Heart left ventricle (tissue), 16 donors: ENCODE measurements around the gene HNF1A. TPM values are rescaled to one million over a fixed set of nuclear protein-coding genes. Genes with fewer than 3 reads are reported as not detected.

Experiments
- ATAC-seq, 4 donors: fragments of 200-7000 bp; cut with Tn5 transposase; one replicate each; pipeline ENCODE4 v1.9.1; 2020 to 2022; ENCODE audit warnings: moderate library complexity in 4 of 4, mild to moderate bottlenecking in 3 of 4, moderate number of reproducible peaks in 1 of 4
- DNase-seq, 5 donors: peaks; one replicate each; pipeline ENCODE4 v3.0.0-alpha.2; 2020
- H3K27ac ChIP-seq, 12 donors: fragments of 200-600 bp; sonication (generic) in 4 of 12; one replicate each; pipeline versions ENCODE4 v1.5.0 to v1.8.0; 2016 to 2022; ENCODE audit warnings: mild to moderate bottlenecking in 2 of 12
- H3K27me3 ChIP-seq, 9 donors: fragments of 200-600 bp; sonication (generic) in 2 of 9; one replicate each; pipeline versions ENCODE4 v1.5.1 to v1.8.0; 2016 to 2022; ENCODE audit warnings: mild to moderate bottlenecking in 3 of 9
- H3K36me3 ChIP-seq, 9 donors: fragments of 200-600 bp; sonication (generic) in 2 of 9; one replicate each; pipeline versions ENCODE4 v1.5.0 to v1.8.0; 2018 to 2022; ENCODE audit warnings: mild to moderate bottlenecking in 2 of 9
- H3K4me1 ChIP-seq, 12 donors: fragments of 200-600 bp; sonication (generic) in 4 of 12; one replicate each; pipeline versions ENCODE4 v1.5.0 to v1.8.0; 2016 to 2022; ENCODE audit warnings: mild to moderate bottlenecking in 3 of 12
- H3K4me3 ChIP-seq, 12 donors: fragments of 200-600 bp; sonication (generic) in 4 of 12; one replicate each; pipeline versions ENCODE4 v1.5.0 to v1.8.0; 2017 to 2022; ENCODE audit warnings: mild to moderate bottlenecking in 9 of 12, moderate library complexity in 4 of 12
- H3K9me3 ChIP-seq, 12 donors: fragments of 200-600 bp; sonication (generic) in 4 of 12; one replicate each; pipeline versions ENCODE4 v1.5.0 to v1.8.0; 2016 to 2022; ENCODE audit warnings: mild to moderate bottlenecking in 1 of 12
- POLR2A ChIP-seq, 2 donors: fragments of 450-650 bp; IDR thresholded peaks; one replicate each; pipeline ENCODE4 v1.6.1; 2017; ENCODE audit warnings: antibody characterized with exemption in 2 of 2, mild to moderate bottlenecking in 2 of 2, moderate library complexity in 2 of 2
- WGBS, 4 donors: extraction: QIAGEN DNeasy Blood & Tissue Kit in 2 of 4; methylation state at CpG; one replicate each; pipeline versions ENCODE4 v1.1.5 to v1.1.7; 2013 to 2018; 5-methylcytosine and 5-hydroxymethylcytosine counted together
- intact Hi-C, 10 donors: fragments of 100-400 bp; cut with DNase I; formaldehyde crosslinking; loops; one replicate each; pipeline versions ENCODE4 v1.11.1 to v1.14.2; 2022
- polyA plus RNA-seq, 2 donors: library from polyadenylated mRNA; stranded (reverse); fragments of 200-250 nt; gene quantifications; one replicate each; pipeline ENCODE4 v1.2.3, GENCODE V29; 2013
- total RNA-seq, 9 donors: library from RNA; depleted of rRNA in 2 of 9; stranded (reverse); fragments of >200 nt in 2 of 9; fragmentation: NEBNext Ultra II Directional in 3 of 9; extraction: Animal tissue kit (Norgen Biotek cat#: 25700) in 3 of 9; gene quantifications; one replicate each; pipeline versions ENCODE4 v1.1.0 to v1.2.4, GENCODE V29; 2016 to 2023
- TF ChIP-seq, protein P1 (sequence below), 12 donors: fragments of 200-600 bp; sonication (generic) in 4 of 12; IDR thresholded peaks; one replicate each; pipeline versions ENCODE4 v1.5.0 to v1.8.0; 2018 to 2022; ENCODE audit warnings: antibody characterized with exemption in 12 of 12, mild to moderate bottlenecking in 5 of 12
- donor health status: ischemic (EF 13 %, LVEDD 7.1; RV severe dilation, severe dysfunction).
- donor health status: healthy with polysubstance abuse.
- donor health status: DM: no; HTN: yes; CAD: no.
- donor health status: DM: no; HTN: no; CAD: no.
- donor health status: ischemic (EF 25% LVEDD 6.9; RV normal size, moderate dysfunction).
- donor health status: ischemic (EF 25% LVEDD 5.7; RV mildly dilated, moderate dysfunction).
- donor health status: healthy.
- donor health status: DM: yes; HTN: yes; CAD: no.
- donor health status: ischemic (EF 35%, LVEDD 5.7; RV mildly dilated, moderate dysfunction).
- donor health status: nonischemic (EF 11% LVEDD 7.7; RV severe dilation, severe dysfunction).
- donor health status: DM: yes; HTN: yes; CAD: no.
- donor health status: PGD.
- donor health status: ischemic (EF 29% LVEDD 5.4; RV normal size, mild dysfunction).
- donor health status: nonischemic (EF 23%, LVEDD 6.1; RV moderate dilation, normal function).

HNF1A gene
- total and polyA plus RNA-seq, 11 donors = 0.03 TPM; not detected in 10

DNA sequence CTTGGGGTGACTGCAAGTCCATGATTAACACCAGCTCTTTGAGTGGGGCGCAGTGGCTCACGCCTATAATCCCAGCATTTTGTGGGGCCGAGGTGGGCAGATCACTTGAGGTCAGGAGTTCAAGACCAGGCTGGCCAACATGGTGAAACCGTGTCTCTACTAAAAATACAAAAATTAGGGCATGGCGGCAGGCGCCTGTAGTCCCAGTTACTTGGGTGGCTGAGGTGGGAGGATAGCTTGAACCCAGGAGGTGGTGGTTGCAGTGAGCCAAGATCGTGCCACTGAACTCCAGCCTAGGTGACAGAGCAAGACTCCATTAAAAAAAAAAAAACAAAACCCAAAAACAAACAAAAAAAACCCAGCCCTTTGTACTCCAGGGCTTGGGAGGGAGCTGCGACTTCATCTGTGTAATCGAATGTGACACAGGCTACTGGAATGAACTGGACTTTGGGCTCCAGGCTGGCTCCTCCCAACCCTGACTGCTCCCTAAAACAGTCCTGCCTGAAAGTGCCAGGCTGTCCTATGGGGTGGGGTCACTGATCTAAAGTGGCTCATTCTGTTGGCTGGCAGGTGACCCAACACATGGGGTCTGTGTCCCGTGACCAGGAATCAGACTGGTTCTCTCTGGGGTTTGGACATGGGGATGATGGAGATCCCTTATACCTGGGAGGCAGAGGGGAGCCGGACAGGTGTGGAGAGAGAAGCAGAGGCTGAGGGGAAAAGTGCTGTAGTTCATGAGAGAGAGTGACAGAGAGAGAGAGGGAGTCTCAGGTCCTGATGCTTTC is 47.3 kb downstream of the HNF1A start:
- 90 to 94% (median 92%) methylated on average over 11 of the region's 11 CpGs for WGBS, 4 donors
- no peak for TF ChIP-seq POLR2A (IDR thresholded peaks at IDR 0.05)
- TF ChIP-seq, protein P1, sequence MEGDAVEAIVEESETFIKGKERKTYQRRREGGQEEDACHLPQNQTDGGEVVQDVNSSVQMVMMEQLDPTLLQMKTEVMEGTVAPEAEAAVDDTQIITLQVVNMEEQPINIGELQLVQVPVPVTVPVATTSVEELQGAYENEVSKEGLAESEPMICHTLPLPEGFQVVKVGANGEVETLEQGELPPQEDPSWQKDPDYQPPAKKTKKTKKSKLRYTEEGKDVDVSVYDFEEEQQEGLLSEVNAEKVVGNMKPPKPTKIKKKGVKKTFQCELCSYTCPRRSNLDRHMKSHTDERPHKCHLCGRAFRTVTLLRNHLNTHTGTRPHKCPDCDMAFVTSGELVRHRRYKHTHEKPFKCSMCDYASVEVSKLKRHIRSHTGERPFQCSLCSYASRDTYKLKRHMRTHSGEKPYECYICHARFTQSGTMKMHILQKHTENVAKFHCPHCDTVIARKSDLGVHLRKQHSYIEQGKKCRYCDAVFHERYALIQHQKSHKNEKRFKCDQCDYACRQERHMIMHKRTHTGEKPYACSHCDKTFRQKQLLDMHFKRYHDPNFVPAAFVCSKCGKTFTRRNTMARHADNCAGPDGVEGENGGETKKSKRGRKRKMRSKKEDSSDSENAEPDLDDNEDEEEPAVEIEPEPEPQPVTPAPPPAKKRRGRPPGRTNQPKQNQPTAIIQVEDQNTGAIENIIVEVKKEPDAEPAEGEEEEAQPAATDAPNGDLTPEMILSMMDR (IDR thresholded peaks at IDR 0.05) = no peak
- ATAC-seq = no peak

DNA sequence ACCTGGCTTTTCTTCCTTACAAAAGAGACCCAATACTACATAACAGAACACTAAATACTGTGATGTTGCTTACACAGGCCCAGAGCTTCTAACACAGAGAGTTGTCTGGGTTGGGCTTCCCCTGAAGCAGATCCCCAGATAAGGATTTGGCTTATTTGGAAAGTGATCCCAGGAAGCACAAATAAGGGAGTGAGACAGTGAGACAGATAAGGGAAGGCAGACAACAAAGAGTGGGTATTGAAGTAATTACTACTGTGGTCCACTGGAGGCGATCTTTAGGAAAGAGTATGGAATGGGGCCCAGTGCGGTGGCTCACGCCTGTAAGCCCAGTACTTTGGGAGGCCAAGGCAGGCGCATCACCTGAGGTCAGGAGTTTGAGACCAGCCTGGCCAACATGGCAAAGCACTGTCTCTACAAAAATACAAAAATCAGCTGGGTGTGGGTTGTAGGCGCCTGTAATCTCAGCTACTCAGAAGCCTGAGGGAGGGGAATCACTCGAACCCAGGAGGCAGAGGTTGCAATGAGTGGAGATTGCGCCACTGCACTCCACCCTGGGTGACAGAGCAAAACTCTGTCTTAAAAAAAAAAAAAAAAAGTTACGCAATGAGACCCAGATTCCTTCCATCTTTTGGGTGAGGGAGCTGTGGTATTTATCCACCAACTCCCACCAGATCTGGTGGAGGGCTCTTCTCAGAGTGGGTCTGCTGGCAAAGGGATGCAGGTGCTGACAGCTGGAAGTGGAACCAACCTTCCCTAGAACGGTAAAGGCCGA is 48.1 kb downstream of the HNF1A start:
- Histone ChIP-seq H3K27ac (no peak overlapping the region), H3K36me3 (peaks cover 0 to 48% (median 0%) of the 10 kb centered on the region in 9 donors), H3K4me1 (no peaks in the 10 kb centered on the region), H3K27me3 (no peaks in the 10 kb centered on the region), H3K4me3 (no peak overlapping the region), H3K9me3 (no peaks in the 10 kb centered on the region)
- ATAC-seq (no peak), DNase-seq (no peak)
- TF ChIP-seq POLR2A (IDR thresholded peaks at IDR 0.05) = no peak
- TF ChIP-seq, protein P1 (IDR thresholded peaks at IDR 0.05) = no peak
- intact Hi-C loops = no loop called here
- WGBS, 4 donors = 74 to 85% (median 80%) methylated on average over 10 of the region's 10 CpGs

More for the DNA sequence above, 47.3 kb downstream of the HNF1A start:
- no peaks in the 10 kb centered on the region for H3K4me1 ChIP-seq
- H3K4me3 ChIP-seq = no peak overlapping the region
- H3K9me3 ChIP-seq = no peaks in the 10 kb centered on the region
- intact Hi-C loops = no loop called here
- DNase-seq = no peak
- no peaks in the 10 kb centered on the region for H3K27me3 ChIP-seq
- H3K36me3 ChIP-seq = peaks cover 0 to 53% (median 0%) of the 10 kb centered on the region in 9 donors
- H3K27ac ChIP-seq = no peak overlapping the region

DNA sequence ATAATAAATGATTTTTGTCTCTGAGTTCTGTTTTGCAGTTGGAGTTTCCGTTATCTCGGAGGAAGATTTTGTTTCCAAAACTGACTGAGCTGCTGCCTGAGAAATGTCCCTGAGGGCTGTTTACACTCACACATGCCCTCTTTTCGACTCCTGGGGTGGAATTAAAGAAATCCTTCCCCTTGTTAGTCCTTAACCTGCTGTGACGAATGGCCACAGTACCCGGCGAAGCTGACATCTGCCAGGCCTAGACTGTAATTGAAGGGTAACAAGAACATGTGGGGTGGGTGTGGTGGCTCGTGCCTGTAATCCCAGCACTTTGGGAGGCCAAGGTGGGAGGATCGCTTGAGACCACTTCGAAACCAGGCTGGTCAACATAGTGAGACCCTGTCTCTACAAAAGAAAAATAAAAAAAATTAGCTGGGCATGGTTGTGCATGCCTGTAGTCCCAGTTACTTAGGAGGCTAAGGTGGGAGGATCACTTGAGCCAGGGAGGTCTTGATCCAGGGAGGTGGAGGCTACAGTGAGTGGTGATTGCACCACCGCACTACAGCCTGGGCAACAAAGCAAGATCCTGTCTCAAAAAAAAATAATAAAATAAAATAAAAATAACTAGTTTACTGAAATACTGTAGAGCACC is 52.4 kb downstream of the HNF1A start:
- 71 to 81% (median 78%) methylated on average over 10 of the region's 10 CpGs for WGBS, 4 donors
- Histone ChIP-seq H3K27ac (no peak overlapping the region), H3K36me3 (peaks cover 0 to 21% (median 0%) of the 10 kb centered on the region in 9 donors), H3K27me3 (no peaks in the 10 kb centered on the region), H3K4me3 (no peak overlapping the region), H3K9me3 (no peaks in the 10 kb centered on the region), H3K4me1 (peaks cover 0 to 28% (median 0%) of the 10 kb centered on the region in 12 donors)
- TF ChIP-seq, protein P1 (IDR thresholded peaks at IDR 0.05) = no peak
- TF ChIP-seq POLR2A (IDR thresholded peaks at IDR 0.05) = no peak
- intact Hi-C loops = no loop called here
- ATAC-seq (no peak), DNase-seq (no peak)
